HG03571 (cell line): ENCODE data around the gene AK3.

Experiments used
- ATAC-seq: cut with Tn5 transposase; IDR thresholded peaks from one replicate; pipeline ENCODE4 v1.9.1; 2021; ENCODE audit not compliant: unreplicated experiment

The AK3 gene

GRCh38 chr9:4750023-4750673 lies 9.1 kb upstream of the AK3 start:
- ATAC-seq: no peak

- ATAC-seq: no peak
These were observed 7.6 kb upstream of the AK3 start for GRCh38 chr9:4748612-4749011.

- ATAC-seq: no peak
These were observed 5.5 kb upstream of the AK3 start for GRCh38 chr9:4746278-4747030.

- no peak for ATAC-seq
These were observed 2.3 kb upstream of the AK3 start for GRCh38 chr9:4743131-4743875.

- ATAC-seq: no peak
These were observed 1.2 kb upstream of the AK3 start for GRCh38 chr9:4742246-4742645.

GRCh38 chr9:4741365-4742089 lies 525 bp upstream of the AK3 start:
- no peak for ATAC-seq

GRCh38 chr9:4740388-4740637 lies 689 bp downstream of the AK3 start:
- no peak for ATAC-seq

GRCh38 chr9:4739587-4740387 lies 1.2 kb downstream of the AK3 start:
- no peak for ATAC-seq

- no peak for ATAC-seq
These were observed 2.0 kb downstream of the AK3 start for GRCh38 chr9:4738866-4739586.

GRCh38 chr9:4734150-4734549 lies 6.9 kb downstream of the AK3 start:
- no peak for ATAC-seq

- no peak for ATAC-seq
These were observed 8.1 kb downstream of the AK3 start for GRCh38 chr9:4732890-4733289.

GRCh38 chr9:4727593-4727992 lies 13.4 kb downstream of the AK3 start:
- no peak for ATAC-seq

- ATAC-seq: no peak
These were observed 15.1 kb downstream of the AK3 start for GRCh38 chr9:4725706-4726442.

- no peak for ATAC-seq
These were observed 19.3 kb downstream of the AK3 start for GRCh38 chr9:4721736-4722135.

GRCh38 chr9:4718911-4719310 lies 22.1 kb downstream of the AK3 start:
- no peak for ATAC-seq

- no peak for ATAC-seq
These were observed 23.2 kb downstream of the AK3 start for GRCh38 chr9:4717815-4718214.

- no peak for ATAC-seq
These were observed 24.8 kb downstream of the AK3 start for GRCh38 chr9:4716163-4716562.

GRCh38 chr9:4714266-4715016 lies 26.6 kb downstream of the AK3 start:
- no peak for ATAC-seq

- no peak for ATAC-seq
These were observed 27.2 kb downstream of the AK3 start for GRCh38 chr9:4713849-4714248.
